ENCODE measurements around the gene GRK5. TPM values are rescaled to one million over a fixed set of nuclear protein-coding genes. Genes with fewer than 3 reads are reported as not detected.

GRK5 gene
- total RNA-seq, 4 donors from 2014 or later = 11.6 to 38.2 (median 21.4) TPM

DNA sequence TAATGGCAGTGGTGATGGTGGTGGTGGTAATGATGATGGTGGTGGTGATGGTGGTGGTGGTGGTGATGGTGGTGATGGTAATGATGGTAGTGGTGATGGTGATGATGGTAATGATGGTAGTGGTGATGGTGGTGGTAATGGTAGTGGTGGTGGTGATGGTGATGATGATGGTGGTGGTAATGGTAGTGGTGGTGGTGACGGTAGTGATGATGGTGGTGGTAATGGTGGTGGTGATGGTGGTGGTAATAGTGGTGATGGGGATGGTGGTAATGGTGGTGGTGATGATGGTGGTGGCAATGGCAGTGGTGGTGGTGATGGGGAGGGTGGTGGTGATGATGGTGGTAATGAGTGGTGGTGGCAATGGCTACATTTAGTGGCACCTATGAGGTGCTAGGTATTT is 105.7 kb downstream of the GRK5 start:
- TF ChIP-seq, protein P1, sequence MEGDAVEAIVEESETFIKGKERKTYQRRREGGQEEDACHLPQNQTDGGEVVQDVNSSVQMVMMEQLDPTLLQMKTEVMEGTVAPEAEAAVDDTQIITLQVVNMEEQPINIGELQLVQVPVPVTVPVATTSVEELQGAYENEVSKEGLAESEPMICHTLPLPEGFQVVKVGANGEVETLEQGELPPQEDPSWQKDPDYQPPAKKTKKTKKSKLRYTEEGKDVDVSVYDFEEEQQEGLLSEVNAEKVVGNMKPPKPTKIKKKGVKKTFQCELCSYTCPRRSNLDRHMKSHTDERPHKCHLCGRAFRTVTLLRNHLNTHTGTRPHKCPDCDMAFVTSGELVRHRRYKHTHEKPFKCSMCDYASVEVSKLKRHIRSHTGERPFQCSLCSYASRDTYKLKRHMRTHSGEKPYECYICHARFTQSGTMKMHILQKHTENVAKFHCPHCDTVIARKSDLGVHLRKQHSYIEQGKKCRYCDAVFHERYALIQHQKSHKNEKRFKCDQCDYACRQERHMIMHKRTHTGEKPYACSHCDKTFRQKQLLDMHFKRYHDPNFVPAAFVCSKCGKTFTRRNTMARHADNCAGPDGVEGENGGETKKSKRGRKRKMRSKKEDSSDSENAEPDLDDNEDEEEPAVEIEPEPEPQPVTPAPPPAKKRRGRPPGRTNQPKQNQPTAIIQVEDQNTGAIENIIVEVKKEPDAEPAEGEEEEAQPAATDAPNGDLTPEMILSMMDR (IDR thresholded peaks at IDR 0.05; ENCODE audit: low read depth) = no peak

DNA sequence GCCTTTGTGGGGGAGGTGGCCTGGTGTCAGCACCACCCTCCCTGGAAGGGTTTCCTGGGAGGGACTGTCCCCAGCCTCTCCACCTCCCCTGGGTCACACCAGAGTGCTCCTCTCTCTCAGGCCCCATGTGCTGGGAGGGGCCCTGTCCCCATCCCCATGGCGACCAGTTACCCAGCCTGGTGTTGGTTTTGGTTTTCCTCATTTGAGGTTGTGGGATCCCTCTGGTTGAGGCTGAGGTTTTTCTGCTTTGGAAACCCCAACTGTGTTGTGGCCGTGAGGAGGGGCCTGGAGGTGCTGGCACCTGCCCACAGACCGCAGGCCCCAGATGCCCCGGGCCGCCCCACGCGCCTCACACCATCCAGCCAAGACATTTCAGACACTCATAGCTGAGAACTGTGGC is 106.3 kb downstream of the GRK5 start:
- TF ChIP-seq, protein P1 (IDR thresholded peaks at IDR 0.05; ENCODE audit: low read depth) = no peak

DNA sequence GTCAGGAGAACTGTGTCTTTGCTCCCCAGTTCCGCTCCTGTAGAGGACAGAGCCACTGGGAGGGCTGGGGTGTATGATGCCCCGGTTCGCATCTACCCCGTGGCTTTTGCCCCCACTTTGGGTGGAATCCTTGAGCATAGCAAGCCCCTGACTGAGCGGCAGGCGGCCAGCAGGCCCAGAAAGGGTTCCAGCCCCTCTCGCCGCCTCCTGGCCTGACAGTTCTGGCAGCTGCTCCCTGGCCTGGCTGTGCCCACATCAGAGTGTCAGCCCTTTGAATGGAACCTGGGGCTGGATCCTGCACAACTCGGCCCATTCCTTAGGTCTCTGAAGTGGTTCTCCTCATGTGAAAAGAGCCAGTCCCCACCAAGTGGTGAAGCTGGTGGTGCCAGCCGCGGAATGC is 106.7 kb downstream of the GRK5 start:
- TF ChIP-seq, protein P1 (IDR thresholded peaks at IDR 0.05; ENCODE audit: low read depth) = no peak

DNA sequence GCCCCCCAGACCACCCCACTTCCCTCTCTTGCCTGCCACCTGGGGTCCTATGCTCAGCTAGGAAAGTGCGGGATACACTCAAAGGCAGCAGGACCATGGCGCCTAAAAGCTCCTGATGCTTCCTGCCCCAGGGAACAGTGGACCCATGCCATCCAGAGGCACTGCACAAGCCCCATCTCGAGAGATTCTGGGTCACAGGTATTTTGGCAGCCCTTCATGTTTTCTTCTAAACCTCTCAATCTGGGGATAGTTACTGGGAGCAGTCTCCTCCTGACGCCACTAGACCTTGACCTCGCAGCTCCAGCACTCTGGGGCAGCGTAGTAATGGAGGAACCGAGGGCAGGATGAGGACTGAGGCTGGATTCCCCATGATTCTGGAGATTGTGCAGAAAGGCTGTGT is 107.1 kb downstream of the GRK5 start:
- TF ChIP-seq, protein P1 (IDR thresholded peaks at IDR 0.05; ENCODE audit: low read depth) = no peak

DNA sequence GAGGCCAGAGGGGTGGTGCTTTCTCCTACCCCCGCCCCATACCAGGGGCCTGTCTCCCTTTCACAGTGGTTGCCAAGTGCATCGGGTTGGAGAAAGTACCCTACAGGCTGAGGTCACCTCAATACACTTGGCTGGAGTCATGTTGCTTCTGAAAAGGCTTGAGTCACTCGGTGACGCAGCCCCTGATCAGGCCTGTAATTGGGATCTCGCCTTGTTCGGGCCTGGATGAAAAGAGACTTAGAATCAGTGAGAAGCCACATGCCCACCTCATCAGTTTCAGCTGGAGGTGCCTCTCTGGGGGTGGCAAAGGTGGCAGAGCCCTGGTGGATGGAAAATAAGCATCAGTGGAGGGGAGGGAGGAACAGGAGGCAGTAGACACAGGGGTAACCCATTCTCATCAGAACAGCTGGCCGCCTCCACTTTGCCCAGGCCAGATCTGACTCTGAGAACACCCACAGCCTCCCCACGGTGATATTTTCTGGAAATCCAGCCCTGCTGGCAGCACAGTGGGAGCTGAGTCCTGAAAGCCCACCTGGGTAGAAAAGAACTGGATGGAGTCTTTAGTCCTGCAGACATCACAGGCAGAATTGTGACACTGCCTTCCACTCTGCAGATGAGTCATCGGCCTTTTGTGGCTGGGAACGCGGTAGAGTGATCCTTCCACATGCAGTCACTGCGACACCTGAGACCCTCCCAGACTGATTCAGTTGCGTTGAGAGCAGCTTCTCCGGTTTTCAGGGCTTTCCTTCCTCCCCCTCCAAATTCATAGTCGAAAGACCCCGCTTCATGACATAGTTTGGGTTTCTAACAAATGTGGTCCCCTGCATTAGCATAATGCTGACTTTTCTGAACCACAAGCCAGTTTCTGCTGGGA is 108.0 kb downstream of the GRK5 start:
- TF ChIP-seq, protein P1 (IDR thresholded peaks at IDR 0.05; ENCODE audit: low read depth) = no peak

DNA sequence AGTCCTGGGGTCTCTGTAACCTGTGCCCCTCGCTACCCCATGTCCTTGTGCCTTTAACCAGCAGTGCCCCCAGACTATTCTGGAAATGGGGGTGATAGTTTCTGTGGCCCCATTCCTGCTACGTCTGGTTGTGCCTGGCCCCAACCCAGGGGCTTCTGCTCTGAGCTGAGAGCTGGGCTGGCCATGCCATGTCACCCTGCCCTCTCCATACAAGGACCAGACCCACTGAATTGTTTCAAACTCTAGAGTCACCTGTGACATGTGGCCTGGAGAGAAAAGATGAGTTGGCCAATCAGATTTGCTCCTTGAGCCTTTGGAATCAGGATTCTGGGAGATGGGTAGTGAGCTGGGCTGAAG is 108.6 kb downstream of the GRK5 start:
- TF ChIP-seq, protein P1 (IDR thresholded peaks at IDR 0.05; ENCODE audit: low read depth) = no peak

DNA sequence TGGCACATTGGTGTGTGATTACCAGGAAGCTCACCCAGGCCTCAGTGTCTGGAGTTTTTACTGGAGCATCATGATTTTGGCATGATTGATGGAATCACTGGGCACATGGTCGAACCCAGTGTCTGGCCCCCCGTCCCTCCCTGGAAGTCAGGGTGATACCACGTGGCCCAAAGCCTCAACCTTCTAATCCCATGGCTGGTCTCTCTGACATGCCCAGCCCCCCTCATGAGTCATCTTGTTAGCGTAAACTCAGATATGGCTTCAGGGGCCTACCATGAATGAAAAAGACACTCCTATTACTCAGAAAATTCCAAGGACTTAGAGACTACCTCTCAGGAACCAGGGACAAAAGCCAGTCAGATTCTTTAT is 109.3 kb downstream of the GRK5 start:
- TF ChIP-seq, protein P1 (IDR thresholded peaks at IDR 0.05; ENCODE audit: low read depth) = no peak
